Ovary (tissue), 3 donors: ENCODE measurements around the gene GHSR.

ENCODE experiments used
- CTCF ChIP-seq, 3 donors: fragments of 450-650 bp in 2 of 3; fragments of 200-600 bp in 1 of 3; IDR thresholded peaks; one replicate each; pipeline versions ENCODE4 v1.5.1 to v1.8.0; 2016 to 2022; ENCODE audit warnings: antibody characterized with exemption in 3 of 3, mild to moderate bottlenecking in 1 of 3
- EP300 ChIP-seq: sonication (generic); formaldehyde crosslinking; IDR thresholded peaks from one replicate; pipeline ENCODE4 v1.6.1; 2017; ENCODE audit warnings: antibody characterized with exemption
- POLR2A ChIP-seq: fragments of 450-650 bp; IDR thresholded peaks from one replicate; pipeline ENCODE4 v1.6.1; 2017; ENCODE audit warnings: antibody characterized with exemption, mild to moderate bottlenecking, moderate library complexity
- donor health status: DM: no; HTN: no; CAD: no.

- no peak for TF ChIP-seq CTCF (IDR thresholded peaks at IDR 0.05)
- TF ChIP-seq POLR2A = no peak
- TF ChIP-seq EP300 = no peak
Observed at GRCh38 chr3:172402090-172402489, 46.2 kb downstream of the GHSR start.
